ENCODE results near the gene MAPRE2. TPM values are rescaled to one million over a fixed set of nuclear protein-coding genes. Genes with fewer than 3 reads are reported as not detected.

Gene MAPRE2
- total RNA-seq, 1 experiment from 2014 or later, result 31.4 TPM

DNA sequence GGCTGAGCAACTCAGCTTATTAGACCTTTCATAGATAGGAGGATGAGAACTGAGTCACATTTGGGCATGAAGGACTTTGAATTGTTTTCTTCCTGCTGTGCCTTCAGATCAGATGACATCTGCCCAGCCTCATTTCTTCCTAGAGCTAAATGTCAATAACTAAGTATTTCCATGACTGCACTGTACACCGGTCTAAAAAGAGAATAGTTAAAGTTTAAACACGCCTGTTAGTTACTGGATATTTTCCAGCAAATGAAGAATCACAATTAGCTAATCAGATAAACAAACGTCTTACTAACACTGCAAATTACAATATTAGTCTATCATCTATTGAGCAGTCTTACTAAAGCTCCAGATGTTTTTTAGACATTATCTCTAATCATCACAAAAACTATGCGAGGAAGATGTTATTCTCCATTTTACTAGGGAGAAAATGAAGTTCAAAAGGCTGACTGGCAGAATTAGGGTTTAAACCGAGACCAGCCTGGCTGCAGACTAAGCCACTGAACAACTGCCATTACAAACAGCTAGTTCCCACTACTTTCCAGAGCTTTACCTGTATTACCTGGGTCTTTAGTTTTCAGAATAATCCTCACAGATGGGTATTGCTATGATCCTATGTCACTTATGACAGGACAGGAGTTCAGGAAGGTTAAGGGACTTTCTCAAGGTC, 130.2 kb downstream of the MAPRE2 start:
- Mint-ChIP-seq H3K27ac (ENCODE audit: unreplicated experiment) (no peak overlapping the region), H3K4me3 (ENCODE audit: low read depth, unreplicated experiment) (no peak overlapping the region), H3K36me3 (ENCODE audit: insufficient read depth, unreplicated experiment) (no peaks in the 10 kb centered on the region), H3K4me1 (ENCODE audit: low read depth, unreplicated experiment) (peaks cover 15% of the 10 kb centered on the region), H3K9me3 (ENCODE audit: low read depth, unreplicated experiment) (peaks cover 4% of the 10 kb centered on the region), H3K27me3 (ENCODE audit: unreplicated experiment) (no peaks in the 10 kb centered on the region)
- no peak for DNase-seq
- CTCF ChIA-PET, result no interaction called here
- intact Hi-C loops (cut with micrococcal nuclease; ENCODE audit: unreplicated experiment), result no loop called here
- TF ChIP-seq CTCF (IDR thresholded peaks at IDR 0.05; ENCODE audit: unreplicated experiment), result no peak
- BruUV-seq (replicated peaks), result no TSS peak

- Mint-ChIP-seq H3K4me3 (ENCODE audit: low read depth, unreplicated experiment) (no peak overlapping the region), H3K9me3 (ENCODE audit: low read depth, unreplicated experiment) (peaks cover 4% of the 10 kb centered on the region), H3K36me3 (ENCODE audit: insufficient read depth, unreplicated experiment) (no peaks in the 10 kb centered on the region), H3K27ac (ENCODE audit: unreplicated experiment) (no peak overlapping the region), H3K27me3 (ENCODE audit: unreplicated experiment) (no peaks in the 10 kb centered on the region), H3K4me1 (ENCODE audit: low read depth, unreplicated experiment) (peaks cover 15% of the 10 kb centered on the region)
- DNase-seq, result peak; percentile 7
- TF ChIP-seq CTCF (IDR thresholded peaks at IDR 0.05; ENCODE audit: unreplicated experiment), result no peak
- intact Hi-C loops (cut with micrococcal nuclease; ENCODE audit: unreplicated experiment), result no loop called here
- BruUV-seq (replicated peaks), result no TSS peak
- CTCF ChIA-PET, result no interaction called here
These were observed 130.8 kb downstream of the MAPRE2 start for GRCh38 chr18:35172009-35172408.

GRCh38 chr18:35172451-35173035, 131.3 kb downstream of the MAPRE2 start:
- Mint-ChIP-seq H3K9me3 (ENCODE audit: low read depth, unreplicated experiment) (peaks cover 4% of the 10 kb centered on the region), H3K27me3 (ENCODE audit: unreplicated experiment) (no peaks in the 10 kb centered on the region), H3K27ac (ENCODE audit: unreplicated experiment) (no peak overlapping the region), H3K36me3 (ENCODE audit: insufficient read depth, unreplicated experiment) (no peaks in the 10 kb centered on the region), H3K4me1 (ENCODE audit: low read depth, unreplicated experiment) (peaks cover 15% of the 10 kb centered on the region), H3K4me3 (ENCODE audit: low read depth, unreplicated experiment) (no peak overlapping the region)
- BruUV-seq (replicated peaks), result no TSS peak
- intact Hi-C loops (cut with micrococcal nuclease; ENCODE audit: unreplicated experiment), result no loop called here
- no peak for TF ChIP-seq CTCF (IDR thresholded peaks at IDR 0.05; ENCODE audit: unreplicated experiment)
- CTCF ChIA-PET, result no interaction called here
- DNase-seq, result no peak

- TF ChIP-seq CTCF (IDR thresholded peaks at IDR 0.05; ENCODE audit: unreplicated experiment), result no peak
- H3K4me1 Mint-ChIP-seq (ENCODE audit: low read depth, unreplicated experiment), result peaks cover 15% of the 10 kb centered on the region
- CTCF ChIA-PET, result interaction anchor here (0.6 to 0.7 kb wide), 3 partner anchors 8 to 90 kb away, joined by 3 to 10 read pairs (median 3); no protein-coding TSS in a partner anchor
- no TSS peak for BruUV-seq (replicated peaks)
- intact Hi-C loops (cut with micrococcal nuclease; ENCODE audit: unreplicated experiment), result no loop called here
- peaks cover 4% of the 10 kb centered on the region for H3K9me3 Mint-ChIP-seq (ENCODE audit: low read depth, unreplicated experiment)
- no peaks in the 10 kb centered on the region for H3K36me3 Mint-ChIP-seq (ENCODE audit: insufficient read depth, unreplicated experiment)
- no peak overlapping the region for H3K4me3 Mint-ChIP-seq (ENCODE audit: low read depth, unreplicated experiment)
- no peak overlapping the region for H3K27ac Mint-ChIP-seq (ENCODE audit: unreplicated experiment)
- H3K27me3 Mint-ChIP-seq (ENCODE audit: unreplicated experiment), result no peaks in the 10 kb centered on the region
- DNase-seq, result no peak
These were observed 133.0 kb downstream of the MAPRE2 start for GRCh38 chr18:35174093-35174731.

Data from Calu3 (cell line).